Fibroblast of skin of right quadriceps (primary cell): ENCODE results near the gene CERS3.
"Not testable (repeated sequence)": the region's sequence is repeated elsewhere in the genome, so short reads cannot be mapped to it uniquely, and the experiment has no call there.

Experiments
- DNase-seq: peaks from one replicate; pipeline ENCODE4 v3.0.0-alpha.2; 2013

The CERS3 gene

GRCh38 chr15:100463515-100463914 lies 65.2 kb downstream of the CERS3 start:
- DNase-seq: no peak

DNA sequence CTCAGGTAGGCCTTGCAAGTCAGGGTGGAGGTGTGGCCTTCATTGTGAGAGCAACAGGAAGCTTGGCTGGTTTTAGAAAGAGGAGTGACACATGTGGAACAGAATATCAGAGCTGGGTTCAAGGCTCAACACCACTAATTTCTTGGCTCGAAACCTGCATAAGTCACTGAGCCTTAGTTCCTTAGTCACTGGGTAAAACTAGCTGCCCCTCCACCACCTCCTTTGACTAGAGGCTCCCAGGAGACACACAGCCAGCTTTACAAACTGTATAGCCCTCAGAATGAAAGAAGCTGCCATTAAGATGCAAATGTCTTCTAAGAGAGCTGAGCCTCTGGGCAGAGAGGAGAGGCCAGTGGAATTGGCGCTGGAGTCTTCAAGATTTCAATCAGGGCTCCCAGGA lies 67.7 kb downstream of the CERS3 start:
- no peak for DNase-seq

GRCh38 chr15:100457201-100457600 lies 71.5 kb downstream of the CERS3 start:
- DNase-seq: peak; percentile 8

DNA sequence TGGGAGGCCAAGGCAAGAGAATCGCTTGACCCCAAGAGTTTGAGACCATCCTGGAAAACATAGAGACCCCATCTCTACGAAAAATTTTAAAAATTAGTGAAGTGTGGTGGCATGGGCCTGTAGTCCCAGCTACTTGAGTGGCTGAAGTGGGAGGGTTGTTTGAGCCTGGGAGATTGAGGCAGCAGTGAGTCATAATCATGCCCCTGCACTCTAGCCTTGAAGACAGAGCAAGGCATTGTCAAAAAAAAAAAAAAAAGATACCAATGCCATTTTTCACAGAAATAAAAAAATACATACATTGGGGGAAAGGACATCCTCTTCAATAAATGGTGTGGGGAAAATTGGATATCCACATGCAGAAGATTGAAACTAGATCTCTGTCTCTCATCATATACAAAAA lies 74.6 kb downstream of the CERS3 start:
- DNase-seq: no peak

GRCh38 chr15:100448481-100448880 lies 80.3 kb downstream of the CERS3 start:
- DNase-seq: no peak

DNA sequence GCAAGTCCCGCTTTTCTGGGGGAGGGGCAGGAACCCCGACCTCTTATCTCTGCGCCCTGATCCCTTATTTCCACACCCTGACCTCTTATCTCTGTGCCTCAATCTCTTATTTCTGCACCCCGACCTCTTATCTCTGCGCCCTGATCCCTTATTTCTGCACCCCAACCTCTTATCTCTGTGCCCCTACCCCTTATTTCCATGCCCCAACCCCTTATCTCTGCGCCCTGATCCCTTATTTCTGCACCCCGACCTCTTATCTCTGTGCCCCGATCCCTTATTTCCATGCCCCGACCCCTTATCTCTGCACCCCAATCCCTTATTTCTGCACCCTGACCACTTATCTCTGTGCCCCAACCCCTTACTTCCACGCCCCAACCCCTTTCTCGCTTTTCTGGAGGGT lies 87.7 kb downstream of the CERS3 start:
- not testable (repeated sequence) for DNase-seq

- no peak for DNase-seq
Observed at GRCh38 chr15:100439514-100439913, 89.2 kb downstream of the CERS3 start.

DNA sequence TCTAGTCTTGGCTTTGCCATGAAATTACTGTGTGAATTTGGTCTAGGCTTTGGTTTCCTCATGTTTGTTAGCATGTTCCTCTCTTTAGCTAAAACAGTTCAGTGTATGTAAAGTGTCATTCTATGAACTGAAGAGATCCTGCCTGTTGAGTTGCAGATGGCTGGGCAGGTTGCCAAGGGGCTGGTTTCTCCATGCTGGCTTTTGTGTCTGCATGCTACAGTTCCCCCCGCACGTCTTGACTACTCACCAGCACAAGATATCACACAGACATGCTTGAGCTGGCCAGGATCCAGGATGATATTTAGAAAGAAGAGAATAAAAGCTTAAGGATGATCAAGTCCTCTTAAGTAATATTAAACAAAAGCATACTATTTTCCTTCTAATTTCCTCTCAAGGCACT lies 90.2 kb downstream of the CERS3 start:
- peak; percentile 48 for DNase-seq

DNA sequence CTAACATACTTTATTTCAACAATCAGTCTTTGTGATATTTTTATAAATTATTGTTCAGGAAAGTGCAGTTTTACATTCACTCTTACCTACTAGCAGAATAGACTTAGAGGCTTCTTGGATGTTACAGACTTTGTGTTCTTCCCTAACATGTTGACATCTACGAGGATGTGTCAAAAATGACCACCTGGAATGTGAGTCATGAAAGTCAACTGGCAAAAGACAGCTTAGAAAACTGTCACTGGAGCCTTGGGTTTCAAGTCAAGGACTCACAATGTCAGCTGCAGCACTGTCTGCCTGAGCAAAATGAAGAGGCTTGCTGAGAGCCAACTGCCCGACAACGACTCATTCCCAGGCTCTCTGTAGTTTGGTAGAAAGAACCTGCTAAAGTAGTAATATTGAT lies 91.5 kb downstream of the CERS3 start:
- DNase-seq: no peak

- DNase-seq: no peak
Observed at GRCh38 chr15:100434561-100434960, 94.2 kb downstream of the CERS3 start.

DNA sequence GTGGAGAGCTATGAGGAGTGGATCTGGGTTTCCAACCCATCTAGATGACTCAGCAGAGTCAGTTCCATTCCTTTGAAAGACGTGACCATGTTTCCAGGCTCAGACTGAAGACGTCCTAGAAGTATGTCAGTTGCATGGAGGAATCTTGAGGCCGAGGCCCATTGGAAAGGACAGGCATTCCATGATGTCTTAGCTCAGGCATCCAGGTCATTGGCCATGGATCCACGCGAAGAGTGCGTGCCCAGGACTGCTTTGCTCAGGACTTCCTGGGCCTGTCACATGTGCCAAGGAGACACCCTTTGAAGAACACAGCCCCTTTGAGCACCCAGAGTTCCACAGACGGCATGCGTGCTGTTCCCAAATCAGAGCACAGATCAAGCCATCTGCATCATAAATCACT lies 94.7 kb downstream of the CERS3 start:
- no peak for DNase-seq

- DNase-seq: no peak
Observed at GRCh38 chr15:100433304-100433703, 95.4 kb downstream of the CERS3 start.

DNA sequence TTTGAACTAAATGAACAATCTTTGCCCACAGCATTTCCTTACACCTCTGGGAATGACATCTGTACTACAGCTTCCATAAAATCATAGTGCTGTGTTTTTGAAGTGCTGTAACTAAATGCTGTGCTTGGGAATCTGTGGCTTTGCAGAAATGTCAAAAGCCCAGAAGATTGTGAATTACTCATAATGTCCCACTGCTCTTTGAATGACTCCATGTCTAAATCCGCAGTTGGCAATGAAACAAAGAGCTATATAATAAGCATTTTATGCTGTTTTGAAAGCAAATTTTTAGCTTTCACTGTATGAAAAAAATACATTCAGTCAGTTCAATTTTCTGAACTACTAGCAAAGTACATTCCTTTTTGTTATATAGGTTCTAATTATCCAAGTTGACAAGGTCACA lies 98.3 kb downstream of the CERS3 start:
- DNase-seq: peak; percentile 5

GRCh38 chr15:100429116-100429728 lies 99.5 kb downstream of the CERS3 start:
- DNase-seq: no peak

- DNase-seq: no peak
Observed at GRCh38 chr15:100426937-100427336, 101.8 kb downstream of the CERS3 start.

- no peak for DNase-seq
Observed at GRCh38 chr15:100405179-100405578, 123.6 kb downstream of the CERS3 start.

GRCh38 chr15:100400996-100401395 lies 127.8 kb downstream of the CERS3 start:
- DNase-seq: no peak

DNA sequence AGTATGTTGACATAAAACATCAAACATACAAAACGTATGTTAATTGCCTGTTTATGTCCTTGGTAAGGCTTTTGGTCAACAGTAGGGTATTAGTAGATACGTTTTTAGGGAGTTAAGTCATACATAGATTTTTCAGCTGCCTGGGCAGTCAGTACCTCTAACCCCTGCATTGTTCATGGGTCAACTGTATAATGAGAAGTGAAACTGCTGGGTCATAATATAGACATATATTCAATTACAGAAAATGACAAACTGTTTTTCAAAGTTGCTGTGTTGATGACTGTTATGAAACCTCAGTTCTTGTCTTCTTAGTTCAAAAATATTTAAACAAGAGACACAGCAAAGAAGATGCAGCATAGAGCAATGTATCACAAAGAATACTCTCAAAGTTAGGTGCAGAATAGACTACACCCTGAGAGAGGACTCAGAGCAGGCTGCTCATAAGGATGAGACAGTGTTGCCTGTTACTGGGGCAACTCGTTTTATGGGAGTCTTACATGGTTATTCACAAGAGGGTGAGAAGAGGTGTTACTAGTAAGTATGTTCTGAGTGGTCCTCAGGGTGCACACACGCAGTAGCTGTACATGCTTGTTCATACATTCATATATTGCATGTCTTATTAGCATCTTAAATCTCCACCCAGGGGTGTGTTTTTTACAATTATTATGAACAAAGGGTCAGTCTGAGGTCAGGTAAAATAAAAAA lies 133.9 kb downstream of the CERS3 start:
- DNase-seq: no peak

GRCh38 chr15:100393008-100393407 lies 135.7 kb downstream of the CERS3 start:
- DNase-seq: no peak

GRCh38 chr15:100385300-100386050 lies 143.3 kb downstream of the CERS3 start:
- DNase-seq: no peak

- DNase-seq: no peak
Observed at GRCh38 chr15:100384108-100384410, 144.7 kb downstream of the CERS3 start.

DNA sequence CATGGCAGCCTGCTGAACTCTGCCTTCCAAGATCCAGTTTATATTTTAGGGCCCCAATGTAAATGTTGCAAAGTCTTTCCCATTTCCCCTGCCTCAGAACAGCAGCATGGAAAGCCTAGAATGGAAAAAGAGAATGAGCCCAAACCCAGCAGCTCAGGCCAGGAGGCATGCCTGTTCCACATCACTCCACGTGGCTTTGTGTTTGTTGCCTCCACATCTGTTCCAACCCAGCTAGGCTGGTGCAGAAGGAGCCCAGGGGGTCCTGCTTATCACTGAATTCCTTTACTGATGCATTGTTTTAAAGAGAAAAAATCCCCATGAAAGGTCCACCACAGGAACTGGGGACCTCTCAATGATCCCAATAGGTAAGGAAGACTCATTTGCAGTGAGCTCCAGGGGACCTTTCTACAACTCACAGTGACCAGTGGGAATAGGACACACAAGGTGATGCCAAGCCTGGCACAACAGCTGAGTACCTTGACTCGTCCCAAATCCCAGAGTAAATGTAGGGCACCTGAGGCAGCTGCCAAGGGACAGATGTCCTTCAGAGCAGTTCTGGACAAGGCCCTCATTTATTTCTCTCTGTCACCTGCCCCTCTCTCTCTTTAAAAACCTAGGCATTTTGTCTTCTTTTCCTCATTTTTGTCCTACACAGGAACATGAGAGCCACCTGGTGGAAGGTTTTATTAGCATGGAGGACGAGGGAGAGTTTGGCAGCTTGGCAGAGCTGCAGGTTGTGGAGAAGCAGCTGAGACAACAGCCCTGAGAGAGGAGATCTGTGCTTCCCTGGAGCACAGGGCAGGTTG lies 145.2 kb downstream of the CERS3 start:
- no peak for DNase-seq

GRCh38 chr15:100373942-100374341 lies 154.8 kb downstream of the CERS3 start:
- no peak for DNase-seq
